ENCODE results near the gene PRKCA.
"Not testable (repeated sequence)": the region's sequence is repeated elsewhere in the genome, so short reads cannot be mapped to it uniquely, and the experiment has no call there.

Gene PRKCA

DNA sequence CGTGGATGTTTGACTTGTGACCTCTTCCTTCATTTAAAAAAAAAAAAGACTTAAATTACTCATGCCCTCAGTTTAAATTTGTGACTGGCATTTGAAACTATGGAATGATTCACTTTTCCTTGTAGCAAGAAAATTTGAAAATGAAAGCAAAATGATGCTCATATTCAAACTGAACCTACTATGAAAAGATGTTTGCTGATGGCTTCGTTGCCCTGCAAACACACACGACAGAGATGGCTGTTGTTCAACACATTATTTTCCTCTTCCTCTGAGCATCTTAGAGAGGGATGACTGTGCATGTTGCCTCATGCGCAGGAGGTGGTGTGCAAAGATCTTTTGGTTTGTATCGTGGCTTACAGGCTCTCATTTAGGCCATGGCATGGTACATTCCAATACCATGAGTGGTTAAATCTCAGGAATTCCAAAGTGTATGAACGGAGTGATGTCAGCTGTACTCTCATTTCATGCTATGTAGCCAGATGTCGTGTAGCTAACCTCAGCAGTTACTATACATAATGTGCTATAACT is 164.5 kb downstream of the PRKCA start:
- no peak for DNase-seq
- intact Hi-C loops (cut with DNase I): no loop called here

DNA sequence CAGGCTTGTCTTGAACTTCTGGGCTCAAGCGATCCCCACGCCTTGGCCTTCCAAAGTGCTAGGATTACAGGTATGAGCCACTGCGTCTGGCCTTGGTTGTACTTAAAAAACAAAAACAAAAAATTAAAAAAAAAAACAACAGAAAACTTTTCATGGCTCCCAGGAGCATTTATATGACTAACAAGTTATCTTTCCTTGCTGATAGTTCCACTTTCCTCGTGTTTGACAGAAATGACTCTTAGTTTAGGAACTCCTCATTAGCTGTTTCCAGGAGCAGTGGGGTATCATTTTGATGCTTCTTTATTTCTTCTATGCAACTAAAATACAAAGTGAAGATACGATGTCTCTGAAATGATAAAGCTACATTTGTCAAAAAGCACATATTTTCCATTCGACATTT is 165.4 kb downstream of the PRKCA start:
- intact Hi-C loops (cut with DNase I): no loop called here

DNA sequence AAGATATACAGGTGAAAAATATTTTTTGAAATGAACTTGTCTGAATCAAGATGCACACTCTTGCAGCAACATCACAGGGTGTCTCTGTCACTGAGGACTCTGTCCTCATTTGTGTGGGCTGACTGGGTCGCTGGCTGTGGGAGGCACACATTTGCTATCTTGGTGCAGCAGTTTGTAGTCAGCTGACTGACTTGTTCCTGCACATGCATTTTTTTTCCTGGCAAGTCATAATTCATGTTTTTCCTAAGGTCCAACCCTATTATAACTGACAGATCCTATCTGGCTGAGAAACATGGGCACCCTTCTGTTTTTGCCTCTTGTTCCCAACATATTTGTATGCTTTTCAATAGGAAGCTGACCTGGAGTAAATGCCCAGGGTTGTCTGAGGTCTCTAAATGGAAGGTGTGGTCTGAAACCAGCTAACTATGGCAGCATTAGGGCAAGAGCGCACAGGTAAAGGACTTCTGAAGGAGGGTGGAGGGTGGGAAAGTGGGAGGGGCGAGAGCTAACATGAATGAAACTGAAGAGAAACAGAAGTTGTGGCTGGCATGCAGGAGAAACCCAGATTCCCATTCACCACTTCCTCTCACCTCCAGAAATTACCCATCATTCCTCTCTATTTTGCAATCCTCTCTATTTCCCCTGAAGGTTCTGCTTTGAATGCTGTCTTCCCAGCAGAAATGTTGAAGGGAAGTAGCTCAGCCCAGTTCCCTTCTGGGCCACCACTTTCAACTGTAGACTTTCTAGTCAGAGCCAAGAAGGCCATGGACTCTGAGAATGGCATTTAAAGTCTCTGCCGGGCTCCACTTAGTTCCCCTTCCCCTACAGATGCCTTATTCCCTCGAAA is 166.1 kb downstream of the PRKCA start:
- DNase-seq: peak in 24 of 42 donors; percentile 9 to 64 (median 35)
- intact Hi-C loops (cut with DNase I): no loop called here

More for the DNA sequence above, 165.4 kb downstream of the PRKCA start:
- no peak for DNase-seq

DNA sequence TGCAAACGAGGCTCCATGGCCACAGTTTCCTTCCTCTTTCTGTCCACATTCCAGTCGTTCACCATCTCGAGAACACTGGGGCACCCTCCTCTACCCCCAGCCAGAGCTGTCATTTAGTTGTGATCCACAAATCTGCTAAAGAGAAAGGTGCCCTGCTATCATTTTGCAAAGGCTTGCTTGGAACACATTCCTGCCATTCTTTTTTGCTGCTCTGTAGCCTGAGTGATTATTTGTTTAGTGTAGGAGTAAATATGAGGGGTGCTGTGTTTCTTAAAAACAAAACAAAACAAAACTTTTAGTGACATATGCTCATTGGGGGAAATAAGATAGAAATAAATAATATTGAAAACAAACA is 166.7 kb downstream of the PRKCA start:
- intact Hi-C loops (cut with DNase I): no loop called here
- DNase-seq: peak in 1 of 42 donors; percentile 25

DNA sequence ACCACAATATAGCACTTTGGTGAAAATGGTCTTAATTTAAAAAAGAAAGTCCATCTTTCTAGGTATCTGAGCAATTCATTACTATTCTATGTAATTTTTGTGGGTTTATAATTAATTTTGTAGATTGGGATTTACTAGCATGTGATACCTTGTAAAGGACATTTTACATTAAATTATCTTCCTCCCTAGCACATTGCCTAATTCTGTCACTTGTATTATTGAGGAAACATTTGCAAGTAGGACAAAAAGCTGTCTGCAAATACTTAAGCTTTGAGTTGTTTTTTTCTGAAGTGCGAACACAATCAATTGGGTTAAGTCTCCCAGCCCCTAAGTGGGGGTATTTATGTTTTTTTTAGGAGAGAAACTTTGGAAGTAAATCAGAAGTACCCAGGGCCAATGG is 167.0 kb downstream of the PRKCA start:
- no peak for DNase-seq
- intact Hi-C loops (cut with DNase I): no loop called here

DNA sequence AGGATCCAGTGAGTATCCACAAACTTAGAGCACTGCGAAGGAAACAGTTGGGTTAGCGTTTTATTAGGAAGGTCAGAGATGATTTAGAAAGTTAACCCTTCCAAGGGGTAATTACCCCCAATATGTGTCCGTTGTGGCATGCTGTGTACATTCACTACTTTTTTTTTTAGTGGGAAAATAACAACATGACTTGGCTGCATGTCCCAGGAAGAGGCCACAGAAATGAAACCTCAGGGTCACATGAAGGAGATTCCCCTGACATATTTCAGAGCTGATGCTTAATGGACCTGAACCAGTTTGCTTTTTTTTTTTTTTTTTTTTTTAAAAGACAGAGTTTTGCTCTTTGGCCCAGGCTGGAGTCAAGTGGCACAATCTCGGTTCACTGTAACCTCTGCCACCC is 167.5 kb downstream of the PRKCA start:
- intact Hi-C loops (cut with DNase I): no loop called here
- DNase-seq: no peak

DNA sequence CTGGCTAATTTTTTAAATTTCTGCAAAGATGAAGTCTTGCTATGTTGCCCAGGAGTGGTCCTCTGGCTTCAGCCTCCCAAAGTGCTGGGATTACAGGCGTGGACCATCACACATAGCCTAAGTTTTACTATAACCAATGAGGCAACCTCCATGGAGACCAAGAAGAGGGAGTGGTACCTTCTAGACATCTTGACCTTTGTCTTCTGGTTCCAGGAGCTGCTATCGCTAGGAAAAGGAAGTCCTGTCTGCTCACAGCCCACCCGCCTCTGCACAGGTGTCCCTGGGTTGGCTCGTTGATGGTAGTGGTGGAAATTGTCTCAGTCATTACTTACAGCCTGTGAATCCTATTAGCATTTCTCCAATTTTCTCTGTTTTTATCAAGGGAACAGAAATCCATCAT is 169.7 kb downstream of the PRKCA start:
- intact Hi-C loops (cut with DNase I): no loop called here
- DNase-seq: no peak

DNA sequence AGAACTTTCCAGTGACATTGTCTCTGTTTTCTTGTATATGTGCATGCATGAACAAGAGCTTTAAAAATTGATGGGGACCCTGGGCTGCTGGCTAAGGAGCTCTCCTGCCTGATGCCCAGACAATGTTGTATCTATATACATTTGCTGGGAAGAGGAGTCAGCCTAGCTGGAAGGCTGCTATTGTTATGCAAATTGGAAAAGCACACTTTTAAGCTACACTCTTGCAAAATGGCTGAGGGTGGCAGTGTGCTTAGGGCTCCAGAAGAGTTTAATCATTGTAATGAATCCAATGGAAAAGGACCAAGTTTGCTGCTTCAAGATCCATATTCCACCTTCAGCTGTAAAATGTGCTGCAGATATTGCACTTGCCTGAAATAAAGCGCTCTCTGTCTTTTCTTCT is 171.8 kb downstream of the PRKCA start:
- no peak for DNase-seq
- intact Hi-C loops (cut with DNase I): no loop called here

DNA sequence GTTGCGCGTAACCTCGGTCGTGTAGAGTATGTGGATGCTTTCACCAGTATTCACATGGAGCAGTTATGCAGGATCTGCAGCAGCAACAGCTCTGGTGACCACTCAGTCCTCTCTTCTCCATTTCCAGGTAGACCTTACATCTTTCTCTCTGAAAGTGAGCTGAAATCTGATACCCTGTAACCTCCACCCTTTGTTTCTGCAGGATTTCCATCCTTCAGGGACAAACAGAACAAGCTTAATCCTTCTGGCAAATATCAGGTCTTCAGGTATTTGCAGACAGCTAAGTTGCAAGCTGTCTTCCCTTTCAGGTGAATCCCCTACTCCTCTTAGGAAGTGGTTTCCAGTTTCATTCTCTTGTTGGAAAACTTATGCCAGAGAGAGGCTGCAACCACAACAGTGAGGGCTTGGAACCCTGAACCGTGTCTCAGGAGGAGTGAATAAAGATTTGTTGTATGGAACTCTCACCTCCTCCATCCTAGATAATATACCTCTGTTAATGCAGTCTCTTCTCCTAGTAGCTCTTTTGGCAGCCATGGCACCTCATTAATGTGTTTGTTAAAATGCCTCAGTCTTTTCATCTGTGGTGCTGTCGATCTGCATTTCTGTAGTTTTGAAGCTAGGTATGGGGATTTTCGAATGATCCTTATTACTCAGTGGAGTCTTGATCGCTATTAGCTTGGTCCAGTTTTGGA is 172.5 kb downstream of the PRKCA start:
- intact Hi-C loops (cut with DNase I): no loop called here

DNA sequence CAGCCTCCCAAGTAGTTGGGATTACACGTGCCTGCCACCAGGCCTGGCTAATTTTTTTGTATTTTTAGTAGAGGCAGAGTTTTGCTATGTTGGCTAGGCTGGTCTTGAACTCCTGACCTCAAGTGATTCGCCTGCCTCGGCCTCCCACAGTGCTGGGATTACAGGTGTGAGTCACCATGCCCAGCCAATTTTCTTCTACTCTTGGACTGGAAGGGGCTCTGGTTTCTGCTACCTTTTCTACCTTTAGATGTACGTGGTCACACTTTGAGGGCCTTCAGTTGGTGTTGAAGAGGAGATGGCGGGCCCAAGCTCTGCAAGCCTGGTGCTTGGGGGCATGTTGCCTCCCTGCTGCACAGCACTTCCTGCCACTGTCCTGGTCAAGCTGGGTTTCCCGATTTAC is 173.6 kb downstream of the PRKCA start:
- no peak for DNase-seq
- intact Hi-C loops (cut with DNase I): no loop called here

More for the DNA sequence above, 172.5 kb downstream of the PRKCA start:
- DNase-seq: no peak

DNA sequence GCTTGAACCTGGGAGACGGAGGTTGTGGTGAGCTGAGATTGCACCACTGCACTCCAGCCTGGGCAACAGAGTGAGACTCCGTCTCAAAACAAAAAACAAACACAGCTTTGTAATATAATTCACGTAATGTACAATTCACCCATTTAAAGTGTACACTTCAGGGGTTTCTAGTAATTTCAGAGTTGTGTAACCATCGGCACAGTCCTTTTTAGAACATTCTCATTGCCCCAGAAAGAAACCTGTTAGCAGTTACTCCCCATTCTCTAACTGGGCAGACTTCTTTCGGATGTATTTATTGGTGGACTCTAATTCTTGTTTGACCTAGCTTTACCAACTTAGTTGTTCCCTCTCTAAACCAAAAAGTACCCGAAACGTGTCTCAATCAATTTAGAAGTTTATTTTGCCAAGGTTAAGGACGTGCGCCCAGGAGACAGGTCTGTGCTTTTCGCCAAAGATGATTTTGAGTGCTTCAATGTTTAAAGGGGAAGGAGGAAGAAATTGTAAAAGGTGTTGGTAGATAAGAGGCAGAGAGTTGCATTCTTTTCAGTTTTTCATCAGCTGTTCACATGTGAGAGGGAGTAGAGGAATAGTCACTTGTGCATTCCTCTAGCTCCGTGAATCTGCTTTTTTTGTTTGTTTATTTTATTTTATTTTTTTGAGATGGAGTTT is 175.3 kb downstream of the PRKCA start:
- DNase-seq: no peak
- intact Hi-C loops (cut with DNase I): no loop called here

DNA sequence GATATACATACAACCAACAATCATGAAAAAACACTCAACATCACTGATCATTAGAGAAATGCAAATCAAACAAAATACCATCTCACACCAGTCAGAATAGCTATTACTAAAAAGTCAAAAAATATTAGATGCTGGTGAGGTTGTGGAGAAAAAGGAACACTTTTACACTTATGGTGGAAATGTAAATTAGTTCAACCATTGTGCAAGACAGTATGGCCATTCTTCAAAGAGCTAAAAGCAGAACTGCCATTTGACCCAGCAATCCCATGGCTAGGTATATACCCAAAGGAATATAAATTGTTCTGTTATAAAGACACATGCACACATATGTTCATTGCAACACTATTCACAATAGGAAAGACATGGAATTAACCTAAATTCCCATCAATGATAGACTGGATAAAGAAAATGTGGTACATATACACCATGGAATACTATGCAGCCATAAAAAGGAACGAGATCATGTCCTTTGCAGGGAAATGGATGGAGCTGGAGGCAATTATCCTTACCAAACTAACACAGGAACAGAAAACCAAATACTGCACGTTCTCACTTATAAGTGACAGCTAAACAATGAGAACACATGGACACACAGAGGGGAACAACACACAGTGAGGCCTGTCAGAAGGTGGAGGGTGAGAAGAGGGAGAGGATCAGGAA is 176.9 kb downstream of the PRKCA start:
- DNase-seq; intact Hi-C loops (cut with DNase I): not testable (repeated sequence)

DNA sequence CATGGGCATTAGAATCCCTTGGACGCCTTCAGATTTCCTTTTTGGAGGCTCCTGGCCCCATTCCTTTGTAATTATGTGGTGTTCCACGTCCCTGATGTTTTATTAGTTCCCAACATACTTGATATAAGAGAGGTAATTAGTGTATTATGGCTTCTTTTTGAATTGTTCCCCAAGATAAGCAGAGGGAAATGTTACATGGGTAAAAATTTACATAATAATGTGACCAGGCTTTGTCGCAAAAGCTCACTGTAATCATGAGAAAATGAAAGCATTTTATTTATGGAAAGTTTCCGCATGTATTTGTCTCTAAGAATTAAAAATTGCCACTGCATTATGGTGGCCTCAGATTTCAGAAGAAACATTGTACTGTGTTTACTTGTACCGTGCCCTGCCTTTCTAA is 177.8 kb downstream of the PRKCA start:
- DNase-seq: no peak
- intact Hi-C loops (cut with DNase I): no loop called here

DNA sequence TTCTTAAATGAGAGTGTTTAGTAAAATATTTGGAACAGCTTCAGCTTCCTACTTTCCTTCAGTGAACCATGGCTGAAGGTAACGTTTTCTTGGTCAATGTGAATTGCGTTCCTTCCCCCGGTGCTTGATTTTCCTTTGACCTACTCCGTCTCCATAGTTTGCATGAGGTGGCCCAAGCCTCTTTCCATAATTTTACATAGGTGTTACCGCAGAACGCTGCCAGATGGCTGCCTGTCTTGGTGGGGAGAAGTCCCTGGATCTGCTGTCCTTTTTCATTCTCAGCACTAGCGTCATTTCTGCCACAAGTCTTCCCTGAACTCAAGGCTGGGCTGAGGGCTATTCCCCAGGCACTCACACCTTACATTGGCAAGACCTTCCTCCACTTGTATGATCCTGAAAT is 178.4 kb downstream of the PRKCA start:
- intact Hi-C loops (cut with DNase I): no loop called here
- no peak for DNase-seq

DNA sequence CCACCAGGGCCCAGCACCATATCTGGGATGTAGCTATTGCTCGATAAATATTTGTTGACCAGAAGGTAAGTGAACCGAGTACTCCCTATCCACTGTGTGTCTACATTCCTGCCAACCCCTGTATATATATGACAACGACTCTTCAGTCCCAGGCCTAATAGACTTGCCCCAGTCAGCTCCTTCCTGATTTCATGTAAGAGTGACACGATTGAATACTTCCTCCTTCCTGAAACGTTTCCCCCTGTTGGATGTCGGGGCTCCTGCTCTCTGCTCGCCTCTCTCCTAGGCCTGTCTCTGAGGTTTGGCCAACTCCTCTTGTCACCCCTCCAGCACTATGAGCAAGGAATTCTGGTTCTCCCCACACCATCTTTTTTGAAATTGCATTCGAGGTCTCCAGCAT is 178.9 kb downstream of the PRKCA start:
- DNase-seq: no peak
- intact Hi-C loops (cut with DNase I): no loop called here

DNA sequence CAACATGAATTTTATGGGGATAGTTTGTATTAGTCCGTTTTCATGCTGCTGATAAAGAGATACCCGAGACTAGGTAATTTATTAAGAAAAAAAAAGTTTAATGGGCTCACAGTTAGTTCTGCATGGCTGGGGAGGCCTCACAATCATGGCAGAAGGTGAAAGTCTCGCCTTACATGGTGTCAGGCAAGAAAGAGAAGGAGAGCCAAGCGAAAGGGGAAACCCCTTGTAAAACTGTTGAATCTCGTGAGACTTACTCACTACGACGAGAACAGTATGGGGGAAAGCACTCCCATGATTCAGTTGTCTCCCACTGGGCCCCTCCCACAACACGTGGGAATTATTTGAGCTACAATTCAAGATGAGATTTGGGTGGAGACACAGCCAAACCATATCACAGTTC is 181.5 kb downstream of the PRKCA start:
- DNase-seq: no peak
- intact Hi-C loops (cut with DNase I): no loop called here

DNA sequence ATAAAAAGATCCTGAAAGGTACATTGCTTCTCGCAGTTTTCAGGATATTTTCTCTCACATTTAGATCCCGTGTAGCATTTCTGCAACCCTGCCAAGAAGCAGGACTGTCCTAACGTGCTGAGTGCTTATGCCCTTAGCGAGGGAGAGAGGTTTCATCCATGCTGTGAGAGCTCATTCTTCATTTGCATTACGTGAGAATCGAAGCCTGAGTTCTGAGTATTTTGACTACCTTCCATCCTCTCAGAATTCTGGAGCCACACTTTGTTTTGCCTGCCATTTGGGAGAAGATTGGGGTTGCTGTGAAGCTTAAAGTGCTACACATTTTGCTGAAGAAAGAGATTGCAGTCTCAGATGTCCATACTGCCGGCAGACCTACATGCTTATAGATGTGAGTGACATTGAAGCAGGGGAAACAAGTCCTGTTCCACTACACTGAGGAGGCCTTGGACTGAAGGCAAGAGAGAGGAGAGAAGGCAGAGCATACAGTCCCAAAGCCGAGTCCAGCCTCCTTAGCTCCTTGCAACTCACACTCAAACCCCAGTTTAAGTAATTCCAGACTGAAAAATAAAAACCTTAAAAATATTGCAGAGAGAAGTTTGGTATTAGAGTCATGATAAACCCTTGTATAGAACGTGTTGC is 183.0 kb downstream of the PRKCA start:
- DNase-seq: no peak
- intact Hi-C loops (cut with DNase I): no loop called here

DNA sequence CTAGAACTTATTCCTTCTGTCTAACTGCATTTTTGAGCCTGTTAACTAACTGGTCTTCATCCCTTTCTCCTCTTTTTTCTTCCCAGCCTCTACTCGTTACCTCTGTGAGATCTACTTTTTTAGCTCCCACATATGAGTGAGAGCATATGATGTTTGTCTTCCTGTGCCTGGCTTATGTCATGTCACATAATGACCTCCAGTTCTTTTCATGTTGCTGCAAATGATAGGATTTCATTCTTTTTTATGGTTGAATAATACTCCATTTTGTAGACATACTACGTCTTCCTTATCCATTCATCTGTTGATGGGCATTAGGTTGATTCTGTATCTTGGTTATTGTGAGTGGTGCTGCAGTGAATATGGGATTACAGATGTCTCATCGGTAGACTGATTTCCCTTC is 184.7 kb downstream of the PRKCA start:
- no peak for DNase-seq
- intact Hi-C loops (cut with DNase I): no loop called here

DNA sequence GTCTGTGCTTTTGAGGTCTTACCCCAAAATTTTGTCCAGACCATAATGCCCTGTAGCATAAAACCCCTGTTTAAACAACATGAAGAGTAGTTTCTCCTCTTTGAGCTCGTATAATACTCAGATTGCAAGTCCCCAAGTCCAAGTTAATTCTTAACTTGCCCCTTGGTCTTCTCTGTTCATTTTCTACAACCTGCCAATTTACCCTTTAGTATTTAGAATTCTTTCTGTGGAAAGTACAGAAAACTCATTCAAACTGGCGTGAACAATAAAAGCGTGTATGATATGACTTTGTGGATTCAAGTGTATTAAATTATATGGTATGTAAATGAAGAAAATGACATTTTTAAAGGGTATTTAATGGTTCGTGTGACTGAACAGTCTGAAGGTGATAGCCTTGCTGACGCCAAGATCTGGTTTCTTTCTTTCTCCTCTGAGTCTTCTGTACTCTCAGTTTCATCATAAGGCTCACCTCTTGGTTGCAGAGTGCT is 185.6 kb downstream of the PRKCA start:
- intact Hi-C loops (cut with DNase I): no loop called here
- DNase-seq: no peak

Data from head of caudate nucleus (tissue), 42 donors.